Mammary epithelial cell (primary cell): Measurements from ENCODE around the gene GDI1.

Experiments
- CTCF ChIP-seq, 2 donors: IDR thresholded peaks in 1 of 2; conservative IDR thresholded peaks in 1 of 2; 2 replicates each; pipeline ENCODE4 v1.5.1; 2011 to 2012; ENCODE audit warnings: inconsistent platforms in 2 of 2, low read length in 2 of 2, mild to moderate bottlenecking in 2 of 2, control low read depth in 1 of 2, low read depth in 1 of 2; ENCODE audit not compliant: insufficient read depth in 1 of 2; ENCODE audit errors: extremely low read depth in 1 of 2
- EZH2 ChIP-seq: IDR thresholded peaks from 2 replicates; pipeline ENCODE4 v1.6.1; 2012; ENCODE audit warnings: low read length, inconsistent platforms, borderline replicate concordance

GRCh38 chrX:154396973-154397887, 39.7 kb upstream of the GDI1 start:
- TF ChIP-seq CTCF (conservative IDR thresholded peaks at IDR 0.05 in 1 of 2, IDR thresholded peaks at IDR 0.05 in 1 of 2; ENCODE audit: extremely low read depth in 1 of 2, insufficient read depth in 1 of 2, low read depth in 1 of 2, low read length in 2 of 2): no peak
- no peak for TF ChIP-seq EZH2
